NCI-H524 treated with DMSO at 0.1 percent for 48 hours (cell line): Measurements from ENCODE around the gene SPATS2L.

Experiments used
- DNase-seq: peaks from one replicate; lab custom pipeline; 2025; lab: John Stamatoyannopoulos, UW

SPATS2L gene

DNA sequence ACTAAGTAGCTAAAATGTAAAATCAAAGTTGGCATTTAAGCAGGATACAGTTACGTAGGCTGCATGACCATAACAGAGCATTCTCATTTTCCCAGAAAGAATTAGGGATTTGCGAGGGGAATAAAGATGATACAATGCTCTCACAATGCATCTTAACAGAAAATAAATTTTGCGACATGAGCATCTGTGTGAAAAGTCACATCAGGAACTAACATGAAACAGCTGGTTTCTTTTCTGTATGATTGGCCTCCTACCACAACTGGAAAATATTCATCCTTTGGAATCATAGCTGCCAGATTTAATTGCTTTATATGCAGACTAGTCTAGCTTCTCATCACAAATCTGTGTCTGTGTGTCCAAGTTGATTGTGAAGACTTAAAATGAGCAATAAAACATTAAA, 137.4 kb downstream of the SPATS2L start:
- no peak for DNase-seq

DNA sequence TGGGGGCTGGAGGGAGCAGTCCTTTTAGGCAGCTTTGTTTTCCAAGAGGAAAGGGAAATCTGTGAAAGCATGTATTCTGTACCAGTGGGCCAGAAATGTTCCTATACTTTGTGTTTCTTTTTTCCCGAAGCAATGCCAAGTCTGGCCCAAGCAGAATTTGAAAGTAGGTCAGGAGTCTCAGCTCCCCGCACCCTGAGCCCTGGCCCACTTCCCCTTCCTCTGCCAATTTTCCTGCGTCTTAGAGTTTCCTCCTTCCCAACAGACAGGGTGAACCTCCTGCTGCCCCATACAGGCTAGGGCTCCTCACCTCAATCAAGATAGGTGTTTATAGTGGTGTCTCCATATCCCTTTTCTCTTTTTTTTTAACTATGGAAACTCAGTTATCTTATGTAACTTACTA, 138.0 kb downstream of the SPATS2L start:
- DNase-seq, result no peak

DNA sequence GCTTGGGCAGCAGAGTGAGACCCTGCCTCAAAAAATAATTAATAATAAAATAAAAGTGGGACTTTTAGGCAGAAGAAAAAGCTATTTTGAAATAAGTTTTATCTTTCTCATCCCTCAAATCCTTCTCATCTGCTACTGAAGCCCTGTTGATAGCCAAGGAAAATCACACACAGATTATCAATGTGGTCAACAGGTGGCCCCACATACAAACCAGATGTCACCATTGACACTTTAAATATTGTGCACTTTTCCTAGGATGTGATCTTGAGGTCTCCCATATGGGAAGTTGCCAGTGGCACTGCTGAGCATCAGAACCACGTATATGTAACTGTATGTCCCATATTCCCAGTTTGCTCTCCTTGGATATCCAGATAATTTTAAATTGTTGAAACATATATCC, 138.8 kb downstream of the SPATS2L start:
- no peak for DNase-seq

- DNase-seq, result no peak
Measured at GRCh38 chr2:200446612-200447011, 140.1 kb downstream of the SPATS2L start.

- DNase-seq, result no peak
Measured at GRCh38 chr2:200447139-200447855, 140.8 kb downstream of the SPATS2L start.

GRCh38 chr2:200448455-200448854, 142.0 kb downstream of the SPATS2L start:
- DNase-seq, result no peak

DNA sequence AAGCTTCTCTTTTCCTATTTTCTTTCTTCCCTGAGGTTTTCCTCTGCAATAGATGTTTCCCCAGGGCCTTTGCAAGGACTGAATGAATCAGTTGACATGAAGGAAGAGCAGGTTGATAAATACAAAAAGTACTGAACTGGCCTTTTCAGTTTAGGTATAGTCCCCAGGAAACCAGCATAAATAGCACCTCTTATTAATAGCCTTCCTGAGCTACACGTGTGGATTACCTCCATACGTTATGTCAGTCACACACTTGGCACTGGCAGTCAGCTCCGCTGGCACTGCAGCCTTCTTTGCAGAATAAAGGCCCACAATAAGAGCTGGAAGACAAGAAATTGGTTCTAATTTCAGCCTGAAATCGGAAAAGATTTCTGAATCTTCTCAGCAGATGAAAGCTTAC, 142.7 kb downstream of the SPATS2L start:
- no peak for DNase-seq

GRCh38 chr2:200450288-200450687, 143.8 kb downstream of the SPATS2L start:
- no peak for DNase-seq

DNA sequence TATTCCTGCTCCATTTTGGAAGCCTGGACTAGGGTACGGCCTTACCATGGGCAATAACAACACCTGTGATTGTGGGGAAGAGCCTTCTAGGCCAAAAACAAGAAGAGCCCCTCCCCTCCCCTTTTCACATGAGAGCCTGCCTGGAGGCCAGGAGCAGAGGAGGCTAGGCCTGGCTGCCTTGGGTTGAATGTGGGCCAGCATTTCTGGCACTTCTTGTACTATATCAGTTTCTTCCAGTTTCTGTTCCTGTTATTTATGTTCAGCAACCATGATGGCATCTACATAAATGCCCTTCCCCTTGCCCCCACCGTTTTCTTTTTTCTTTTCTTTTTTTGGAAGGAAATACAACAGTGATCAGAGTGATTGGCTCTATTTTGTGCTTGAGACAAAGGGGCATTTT, 145.0 kb downstream of the SPATS2L start:
- no peak for DNase-seq

- no peak for DNase-seq
Measured at GRCh38 chr2:200452377-200452776, 145.9 kb downstream of the SPATS2L start.

DNA sequence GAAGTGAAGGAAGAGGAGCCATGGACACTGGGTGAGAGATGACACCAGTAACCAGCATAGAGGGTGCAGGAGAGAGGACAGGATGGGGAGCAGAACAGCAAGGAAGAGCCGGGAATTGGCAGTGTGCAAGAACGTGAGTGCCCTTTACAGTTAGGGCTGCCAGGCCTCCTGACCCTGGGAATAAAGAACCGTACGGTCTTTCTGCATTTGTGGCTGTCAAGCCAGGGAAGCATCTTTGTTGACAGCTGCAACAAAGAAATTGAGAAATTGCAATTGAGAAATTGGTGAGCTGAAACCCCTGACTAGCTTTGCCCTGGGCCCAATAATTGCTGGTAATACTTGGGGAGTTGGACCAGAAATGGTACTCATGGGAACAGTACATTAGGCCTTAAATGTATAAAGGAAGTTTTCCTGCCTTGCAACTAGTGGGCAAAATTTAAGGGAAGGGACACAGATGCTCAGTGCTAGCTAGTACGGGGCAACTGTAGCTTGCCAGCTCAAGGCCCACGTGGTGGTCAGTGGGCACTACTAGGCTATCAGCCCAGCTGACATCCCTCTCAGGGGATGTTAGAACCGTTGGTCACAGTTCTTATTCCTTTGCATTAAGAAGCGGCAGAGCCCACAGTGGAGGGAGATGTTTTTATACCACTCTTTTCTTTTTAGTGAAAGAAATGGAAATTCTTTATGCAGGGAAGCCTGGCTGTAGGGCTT, 146.8 kb downstream of the SPATS2L start:
- DNase-seq, result no peak

DNA sequence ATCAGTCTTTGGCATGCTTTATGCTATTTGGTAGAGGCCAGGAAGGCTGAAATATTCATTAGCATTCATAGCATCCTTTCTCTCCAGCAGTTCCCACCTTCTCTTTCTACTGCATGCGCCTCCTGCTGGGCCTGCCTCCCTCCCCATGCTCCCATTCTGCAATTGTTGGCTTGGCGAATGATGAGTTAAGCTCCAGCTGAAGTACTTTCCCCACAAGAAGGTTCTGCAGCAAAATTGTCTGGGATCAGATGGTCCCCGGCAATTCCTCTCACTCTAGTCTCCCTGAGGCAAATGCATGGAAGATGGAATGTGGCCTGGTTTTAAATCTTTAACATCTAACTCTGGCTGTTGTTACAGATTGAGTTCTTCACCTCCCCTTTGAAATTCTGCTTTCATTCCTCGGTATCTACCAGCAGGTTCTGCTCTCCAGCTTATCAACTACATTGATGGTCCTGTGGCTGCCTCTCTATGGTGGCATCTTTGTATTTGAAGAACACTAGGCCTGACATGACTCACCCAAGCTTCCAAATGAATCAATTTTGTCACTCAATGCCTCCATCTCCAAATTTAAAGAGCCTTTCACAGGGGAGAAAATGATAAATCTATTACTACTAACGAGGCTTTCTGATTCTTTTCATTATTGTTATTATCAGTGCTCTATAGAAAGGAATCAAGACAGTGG, 147.5 kb downstream of the SPATS2L start:
- DNase-seq, result no peak

DNA sequence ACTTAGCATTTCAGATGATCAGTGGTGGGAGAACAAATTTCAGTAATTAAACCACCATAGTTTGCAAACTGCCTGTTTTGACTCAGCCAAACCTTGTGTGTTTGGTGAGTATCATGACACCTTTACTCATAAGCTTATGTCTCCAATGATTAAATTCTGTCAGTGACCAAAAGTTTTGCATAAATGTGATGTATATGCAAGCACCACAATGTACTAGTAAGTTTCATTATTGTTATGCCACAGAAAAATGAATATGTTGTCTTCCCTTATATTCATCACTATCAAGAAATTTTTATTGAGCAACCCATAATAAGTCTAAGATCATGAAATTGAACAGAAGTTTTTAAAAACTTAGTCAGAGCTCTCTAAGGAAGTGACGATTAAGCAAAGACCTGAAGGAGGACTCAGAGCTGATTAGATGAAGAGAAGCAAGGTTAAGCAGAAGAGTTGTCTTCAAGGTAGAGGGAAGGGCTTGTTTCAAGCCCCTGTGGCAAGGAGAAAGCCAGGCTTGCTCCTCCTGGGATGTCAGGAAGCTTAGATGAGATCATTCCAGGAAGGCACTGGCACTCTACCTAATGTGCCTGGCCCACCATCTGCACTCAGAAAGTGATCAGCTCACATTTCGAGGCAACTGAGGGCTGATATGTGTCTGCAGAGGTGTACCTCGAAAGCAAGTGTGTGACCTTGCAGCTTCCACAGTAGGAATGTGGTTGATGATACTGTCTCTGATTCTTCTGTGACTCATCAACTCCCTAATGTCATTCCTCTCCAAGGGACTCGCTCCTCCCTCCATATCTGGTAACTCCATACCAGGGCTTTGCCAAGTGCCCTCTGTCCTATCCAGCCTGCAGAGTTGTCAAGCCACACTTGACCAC, 148.7 kb downstream of the SPATS2L start:
- DNase-seq, result no peak

DNA sequence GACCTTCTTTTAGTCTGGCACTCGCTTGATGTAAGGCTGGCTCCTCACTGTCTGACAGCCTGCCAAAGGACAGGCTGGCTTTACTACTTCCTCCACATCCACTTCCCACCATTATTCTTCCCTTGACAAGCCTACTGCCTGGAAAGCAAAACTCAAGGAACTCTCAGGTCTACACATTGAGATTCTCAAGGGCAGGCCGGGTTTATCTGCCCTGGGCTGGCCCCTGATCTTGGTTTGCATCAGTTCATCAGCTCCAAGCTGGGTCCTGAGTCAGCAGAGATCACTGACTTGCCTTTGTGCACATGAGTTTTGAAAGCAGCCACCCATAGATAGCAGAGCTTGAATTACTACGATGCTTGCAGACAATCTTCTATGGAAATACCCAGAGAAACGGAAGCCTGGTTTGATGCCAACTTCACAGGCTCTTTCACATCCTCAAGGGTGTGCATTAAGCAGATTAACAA, 149.5 kb downstream of the SPATS2L start:
- no peak for DNase-seq

DNA sequence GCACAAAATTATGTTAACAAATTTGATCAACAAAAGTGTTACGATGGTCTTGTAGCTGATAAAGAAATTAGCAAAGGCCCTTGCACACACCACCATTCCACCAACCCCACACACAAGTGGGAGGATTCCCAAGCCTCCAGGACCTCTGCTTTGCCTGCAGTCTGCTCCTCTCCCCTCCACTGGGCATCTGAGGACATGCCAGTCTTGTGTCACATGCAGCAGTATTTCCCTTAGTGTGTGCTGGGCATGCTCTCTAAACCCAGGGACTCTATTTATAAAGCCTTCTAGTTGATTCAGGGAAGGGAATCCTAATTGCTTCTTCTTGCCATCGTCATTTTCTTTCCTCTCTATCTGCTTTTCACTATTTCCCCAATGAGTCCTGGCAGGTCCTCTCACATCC, 150.1 kb downstream of the SPATS2L start:
- no peak for DNase-seq

DNA sequence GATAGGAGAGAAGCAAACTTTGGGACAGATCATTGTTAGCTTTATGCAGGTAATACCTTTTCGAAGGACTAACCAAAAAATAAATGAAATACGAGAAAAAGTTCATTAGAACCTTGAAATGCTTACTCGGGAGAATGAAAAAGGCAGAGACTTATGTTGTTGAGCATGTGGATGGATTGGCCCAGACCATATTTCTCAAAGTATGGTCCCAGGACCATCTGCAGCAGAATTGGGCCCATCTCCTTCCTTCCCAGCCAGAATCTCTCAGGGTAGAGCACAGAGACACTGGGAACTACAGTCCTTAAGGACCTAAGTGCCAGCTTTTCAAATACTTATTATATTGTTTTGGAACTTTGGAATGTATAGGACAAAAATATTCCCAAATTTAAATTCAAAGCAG, 152.6 kb downstream of the SPATS2L start:
- no peak for DNase-seq

GRCh38 chr2:200461846-200462710, 155.6 kb downstream of the SPATS2L start:
- DNase-seq, result no peak

- no peak for DNase-seq
Measured at GRCh38 chr2:200463452-200463851, 157.0 kb downstream of the SPATS2L start.

GRCh38 chr2:200466425-200467418, 160.2 kb downstream of the SPATS2L start:
- no peak for DNase-seq
